ENCODE data around the gene VSIG4.

Gene VSIG4

GRCh38 chrX:66002824-66003680 is 36.8 kb downstream of the VSIG4 start:
- H3K4me3 ChIP-seq (replicated peaks; ENCODE audit: insufficient read depth, low read length) = no peak overlapping the region
- no peak for TF ChIP-seq REST (IDR thresholded peaks at IDR 0.05; ENCODE audit: insufficient replicate concordance, low read depth)
- TF ChIP-seq, protein P1, sequence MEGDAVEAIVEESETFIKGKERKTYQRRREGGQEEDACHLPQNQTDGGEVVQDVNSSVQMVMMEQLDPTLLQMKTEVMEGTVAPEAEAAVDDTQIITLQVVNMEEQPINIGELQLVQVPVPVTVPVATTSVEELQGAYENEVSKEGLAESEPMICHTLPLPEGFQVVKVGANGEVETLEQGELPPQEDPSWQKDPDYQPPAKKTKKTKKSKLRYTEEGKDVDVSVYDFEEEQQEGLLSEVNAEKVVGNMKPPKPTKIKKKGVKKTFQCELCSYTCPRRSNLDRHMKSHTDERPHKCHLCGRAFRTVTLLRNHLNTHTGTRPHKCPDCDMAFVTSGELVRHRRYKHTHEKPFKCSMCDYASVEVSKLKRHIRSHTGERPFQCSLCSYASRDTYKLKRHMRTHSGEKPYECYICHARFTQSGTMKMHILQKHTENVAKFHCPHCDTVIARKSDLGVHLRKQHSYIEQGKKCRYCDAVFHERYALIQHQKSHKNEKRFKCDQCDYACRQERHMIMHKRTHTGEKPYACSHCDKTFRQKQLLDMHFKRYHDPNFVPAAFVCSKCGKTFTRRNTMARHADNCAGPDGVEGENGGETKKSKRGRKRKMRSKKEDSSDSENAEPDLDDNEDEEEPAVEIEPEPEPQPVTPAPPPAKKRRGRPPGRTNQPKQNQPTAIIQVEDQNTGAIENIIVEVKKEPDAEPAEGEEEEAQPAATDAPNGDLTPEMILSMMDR (IDR thresholded peaks at IDR 0.05; ENCODE audit: insufficient read depth, low read length) = no peak
- no peaks in the 10 kb centered on the region for H3K27me3 ChIP-seq (ENCODE audit: insufficient read depth, poor library complexity, severe bottlenecking)
- DNase-seq (ENCODE audit: low read depth in 1 of 2, low spot score in 1 of 2) = no peak
- peak overlapping the region; percentile 92 for H3K27ac ChIP-seq (replicated peaks)

- Histone ChIP-seq H3K27ac (replicated peaks) (peak overlapping the region; percentile 92), H3K4me3 (replicated peaks; ENCODE audit: insufficient read depth, low read length) (no peak overlapping the region), H3K27me3 (ENCODE audit: insufficient read depth, poor library complexity, severe bottlenecking) (no peaks in the 10 kb centered on the region)
- no peak for DNase-seq (ENCODE audit: low read depth in 1 of 2, low spot score in 1 of 2)
- TF ChIP-seq SPI1 (IDR thresholded peaks at IDR 0.05; ENCODE audit: borderline replicate concordance, low read depth) (no peak), REST (IDR thresholded peaks at IDR 0.05; ENCODE audit: insufficient replicate concordance, low read depth) (no peak), POLR2AphosphoS5 (IDR thresholded peaks at IDR 0.05; ENCODE audit: low read depth) (no peak), GABPA (IDR thresholded peaks at IDR 0.05; ENCODE audit: low read depth) (no peak)
- TF ChIP-seq, protein P1 (IDR thresholded peaks at IDR 0.05; ENCODE audit: insufficient read depth, low read length) = no peak
Observed at GRCh38 chrX:66001596-66001995, 38.3 kb downstream of the VSIG4 start.

DNA sequence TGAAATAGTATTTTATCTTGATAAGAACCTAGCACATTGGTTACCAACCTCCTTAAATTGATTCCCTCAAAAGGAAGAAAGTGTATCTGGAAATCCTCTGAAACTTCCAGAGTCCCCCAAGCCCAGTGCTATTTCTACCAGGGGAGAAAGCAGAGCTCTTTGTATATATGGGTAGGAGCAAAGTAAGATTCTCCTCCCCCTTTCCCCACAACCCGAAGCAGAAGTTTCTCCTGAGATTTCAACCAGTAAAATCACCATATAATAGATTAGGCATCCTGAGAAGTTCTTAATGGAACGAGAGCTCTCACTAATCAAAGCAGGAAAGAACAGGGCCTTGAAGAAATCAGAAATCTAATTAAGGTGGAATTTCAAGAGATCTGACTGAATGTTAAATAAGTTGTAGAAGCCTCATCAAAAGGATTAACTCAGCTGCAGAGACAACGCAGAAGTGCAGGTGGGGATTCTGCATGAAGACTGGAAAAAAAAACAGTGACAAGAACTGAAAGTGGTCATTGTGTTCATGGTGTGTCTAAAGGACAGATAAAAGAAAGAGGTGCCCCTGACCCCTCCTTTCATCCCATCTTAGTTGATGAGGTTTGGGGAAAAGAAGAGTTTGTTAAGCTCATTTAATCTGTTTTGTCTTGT is 39.1 kb downstream of the VSIG4 start:
- H3K27me3 ChIP-seq (ENCODE audit: insufficient read depth, poor library complexity, severe bottlenecking) = no peaks in the 10 kb centered on the region
- H3K4me3 ChIP-seq (replicated peaks; ENCODE audit: insufficient read depth, low read length) = no peak overlapping the region
- DNase-seq (ENCODE audit: low read depth in 1 of 2, low spot score in 1 of 2) = no peak
- TF ChIP-seq SPI1 (IDR thresholded peaks at IDR 0.05; ENCODE audit: borderline replicate concordance, low read depth) = no peak
- TF ChIP-seq GABPA (IDR thresholded peaks at IDR 0.05; ENCODE audit: low read depth) = no peak
- TF ChIP-seq, protein P1 (IDR thresholded peaks at IDR 0.05; ENCODE audit: insufficient read depth, low read length) = no peak
- TF ChIP-seq POLR2AphosphoS5 (IDR thresholded peaks at IDR 0.05; ENCODE audit: low read depth) = no peak
- TF ChIP-seq REST (IDR thresholded peaks at IDR 0.05; ENCODE audit: insufficient replicate concordance, low read depth) = no peak
- H3K27ac ChIP-seq (replicated peaks) = peak overlapping the region; percentile 92
